ENCODE measurements around the gene MTARC2. TPM values are rescaled to one million over a fixed set of nuclear protein-coding genes. Genes with fewer than 3 reads are reported as not detected.

MTARC2 gene
- total and polyA plus RNA-seq, 10 of the 15 experiments (the other 5 are each of a cell fraction or from before 2014, with no cell fraction given): 1.9 to 5.5 (median 3.3) TPM

DNA sequence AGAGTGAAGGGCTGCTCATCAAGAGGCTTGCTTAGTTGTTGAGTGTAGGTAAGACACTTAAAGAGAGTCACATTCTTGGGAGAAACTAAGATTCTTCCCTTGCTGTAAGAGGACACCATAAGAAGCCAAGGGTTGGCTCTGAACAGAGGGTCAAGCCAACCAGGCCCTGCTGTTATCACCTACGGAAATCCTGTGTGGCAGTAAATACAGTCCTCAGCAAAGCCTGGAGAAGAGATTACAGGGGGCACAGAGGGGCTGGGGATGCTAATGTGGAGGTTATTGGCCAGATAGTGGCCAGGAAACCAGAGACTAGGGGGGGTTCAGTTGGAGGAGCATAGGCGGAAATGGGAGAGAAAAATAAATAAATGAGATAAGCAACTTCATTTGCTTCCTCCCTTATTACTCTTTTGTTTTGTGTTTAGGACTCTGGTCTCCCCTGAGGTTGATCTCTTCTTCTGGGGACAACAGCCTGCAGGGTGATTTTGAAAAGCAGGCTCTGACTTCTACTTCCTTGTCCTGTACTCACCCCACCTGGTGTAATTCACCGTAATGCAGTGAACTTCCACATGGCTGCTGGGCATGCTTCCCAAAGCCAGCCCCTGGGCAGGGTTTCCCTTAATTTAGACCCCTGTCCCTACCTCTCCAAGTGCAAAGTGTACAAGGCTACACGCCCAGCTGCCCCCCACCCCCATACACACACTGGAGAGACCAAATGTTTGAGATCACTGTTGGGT is 79.5 kb downstream of the MTARC2 start:
- in situ Hi-C loops (cut with MboI) (no loop called here), intact Hi-C loops (cut with micrococcal nuclease; ENCODE audit: unreplicated experiment) (no loop called here)
- POLR2A ChIA-PET: no interaction called here
- Histone ChIP-seq H3K9me3 (replicated peaks; ENCODE audit: control insufficient read depth, insufficient read depth, low read length) (no peaks in the 10 kb centered on the region), H3K36me3 (ENCODE audit: control insufficient read depth in 2 of 2, insufficient read depth in 2 of 2, low read length in 1 of 2) (no peaks in the 10 kb centered on the region), H3K4me2 (ENCODE audit: control insufficient read depth, insufficient read depth) (no peak overlapping the region), H3K27me3 (replicated peaks in 1 of 2; ENCODE audit: control insufficient read depth in 2 of 2, insufficient read depth in 2 of 2, low read length in 1 of 2) (peaks cover 0 to 2% of the 10 kb centered on the region in 2 experiments; a peak in 2 of 4 replicates), H3K4me1 (ENCODE audit: control insufficient read depth, insufficient read depth, low read length) (no peaks in the 10 kb centered on the region), H3K79me2 (ENCODE audit: control insufficient read depth, insufficient read depth, low read length) (no peaks in the 10 kb centered on the region), H4K20me1 (ENCODE audit: control insufficient read depth, insufficient read depth) (no peaks in the 10 kb centered on the region), H3K9ac (ENCODE audit: control insufficient read depth, insufficient read depth, low read length) (no peak overlapping the region), H3K27ac (ENCODE audit: control insufficient read depth, insufficient read depth) (no peak overlapping the region), H3K4me3 (no peak overlapping the region), H2AFZ (ENCODE audit: control insufficient read depth, low read depth, low read length) (no peak overlapping the region)
- ATAC-seq (no peak), DNase-seq (ENCODE audit: low read depth, low spot score) (no peak), FAIRE-seq (no peak)
- SMC1A ChIA-PET (ENCODE audit: uncharacterized antibody, unreplicated experiment): no interaction called here
- no peak for TF ChIP-seq BRCA1 (IDR thresholded peaks at IDR 0.05; ENCODE audit: low read depth, low read length)
- RAD21 ChIA-PET (ENCODE audit: unreplicated experiment): no interaction called here
- CTCF ChIA-PET: no interaction called here
- no TSS peak for BruUV-seq (replicated peaks)
- 38% methylated on average over 4 of the region's 4 CpGs for WGBS (ENCODE audit: insufficient coverage, insufficient replicate concordance, low lambda C conversion rate, missing lambda C conversion rate)

DNA sequence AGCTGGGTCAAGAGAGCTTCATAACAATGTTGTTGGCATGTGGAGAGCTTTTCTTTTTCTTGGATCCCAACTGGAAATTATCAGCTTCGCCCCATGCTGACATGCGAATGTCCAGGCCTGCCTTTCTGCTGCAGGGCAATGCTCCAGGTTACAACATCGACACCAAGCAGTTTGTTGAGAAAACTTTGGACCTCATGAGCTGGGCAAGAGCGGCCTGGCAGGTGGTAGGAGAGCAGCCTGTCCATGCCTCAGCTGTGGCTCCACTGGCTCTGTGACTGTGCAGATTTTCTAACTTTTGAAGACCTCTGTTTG is 80.0 kb downstream of the MTARC2 start:
- no peak overlapping the region for H3K4me2 ChIP-seq (ENCODE audit: control insufficient read depth, insufficient read depth)
- WGBS (ENCODE audit: insufficient coverage, insufficient replicate concordance, low lambda C conversion rate, missing lambda C conversion rate): 39% methylated on average over 4 of the region's 4 CpGs
- no peak overlapping the region for H2AFZ ChIP-seq (ENCODE audit: control insufficient read depth, low read depth, low read length)
- ChIA-PET RAD21 (ENCODE audit: unreplicated experiment) (no interaction called here), CTCF (no interaction called here), SMC1A (ENCODE audit: uncharacterized antibody, unreplicated experiment) (no interaction called here), POLR2A (no interaction called here)
- H3K36me3 ChIP-seq (ENCODE audit: control insufficient read depth in 2 of 2, insufficient read depth in 2 of 2, low read length in 1 of 2): no peaks in the 10 kb centered on the region
- no peak overlapping the region for H3K9ac ChIP-seq (ENCODE audit: control insufficient read depth, insufficient read depth, low read length)
- DNase-seq (ENCODE audit: low read depth, low spot score): no peak
- no peaks in the 10 kb centered on the region for H3K79me2 ChIP-seq (ENCODE audit: control insufficient read depth, insufficient read depth, low read length)
- H3K9me3 ChIP-seq (replicated peaks; ENCODE audit: control insufficient read depth, insufficient read depth, low read length): no peaks in the 10 kb centered on the region
- no peaks in the 10 kb centered on the region for H4K20me1 ChIP-seq (ENCODE audit: control insufficient read depth, insufficient read depth)
- H3K27ac ChIP-seq (ENCODE audit: control insufficient read depth, insufficient read depth): no peak overlapping the region
- BruUV-seq (replicated peaks): no TSS peak
- no peak overlapping the region for H3K4me3 ChIP-seq
- peaks cover 0 to 2% of the 10 kb centered on the region in 2 experiments; a peak in 2 of 4 replicates for H3K27me3 ChIP-seq (replicated peaks in 1 of 2; ENCODE audit: control insufficient read depth in 2 of 2, insufficient read depth in 2 of 2, low read length in 1 of 2)
- in situ Hi-C loops (cut with MboI): no loop called here
- intact Hi-C loops (cut with micrococcal nuclease; ENCODE audit: unreplicated experiment): no loop called here
- no peaks in the 10 kb centered on the region for H3K4me1 ChIP-seq (ENCODE audit: control insufficient read depth, insufficient read depth, low read length)
- FAIRE-seq: no peak
- no peak for ATAC-seq
- TF ChIP-seq WRNIP1 (IDR thresholded peaks at IDR 0.05; ENCODE audit: borderline replicate concordance, low read depth, low read length) (no peak), NBN (IDR thresholded peaks at IDR 0.05) (no peak), MTA2 (IDR thresholded peaks at IDR 0.05; ENCODE audit: low read depth) (no peak), POU2F2 (IDR thresholded peaks at IDR 0.05; ENCODE audit: borderline replicate concordance, low read depth, low read length) (no peak), POLR2AphosphoS2 (IDR thresholded peaks at IDR 0.05; ENCODE audit: low read depth, low read length) (no peak), SREBF1 (IDR thresholded peaks at IDR 0.05; ENCODE audit: low read length) (no peak), NFXL1 (IDR thresholded peaks at IDR 0.05; ENCODE audit: borderline replicate concordance) (no peak), RB1 (IDR thresholded peaks at IDR 0.05; ENCODE audit: borderline replicate concordance) (no peak)
- TF ChIP-seq, protein P1, sequence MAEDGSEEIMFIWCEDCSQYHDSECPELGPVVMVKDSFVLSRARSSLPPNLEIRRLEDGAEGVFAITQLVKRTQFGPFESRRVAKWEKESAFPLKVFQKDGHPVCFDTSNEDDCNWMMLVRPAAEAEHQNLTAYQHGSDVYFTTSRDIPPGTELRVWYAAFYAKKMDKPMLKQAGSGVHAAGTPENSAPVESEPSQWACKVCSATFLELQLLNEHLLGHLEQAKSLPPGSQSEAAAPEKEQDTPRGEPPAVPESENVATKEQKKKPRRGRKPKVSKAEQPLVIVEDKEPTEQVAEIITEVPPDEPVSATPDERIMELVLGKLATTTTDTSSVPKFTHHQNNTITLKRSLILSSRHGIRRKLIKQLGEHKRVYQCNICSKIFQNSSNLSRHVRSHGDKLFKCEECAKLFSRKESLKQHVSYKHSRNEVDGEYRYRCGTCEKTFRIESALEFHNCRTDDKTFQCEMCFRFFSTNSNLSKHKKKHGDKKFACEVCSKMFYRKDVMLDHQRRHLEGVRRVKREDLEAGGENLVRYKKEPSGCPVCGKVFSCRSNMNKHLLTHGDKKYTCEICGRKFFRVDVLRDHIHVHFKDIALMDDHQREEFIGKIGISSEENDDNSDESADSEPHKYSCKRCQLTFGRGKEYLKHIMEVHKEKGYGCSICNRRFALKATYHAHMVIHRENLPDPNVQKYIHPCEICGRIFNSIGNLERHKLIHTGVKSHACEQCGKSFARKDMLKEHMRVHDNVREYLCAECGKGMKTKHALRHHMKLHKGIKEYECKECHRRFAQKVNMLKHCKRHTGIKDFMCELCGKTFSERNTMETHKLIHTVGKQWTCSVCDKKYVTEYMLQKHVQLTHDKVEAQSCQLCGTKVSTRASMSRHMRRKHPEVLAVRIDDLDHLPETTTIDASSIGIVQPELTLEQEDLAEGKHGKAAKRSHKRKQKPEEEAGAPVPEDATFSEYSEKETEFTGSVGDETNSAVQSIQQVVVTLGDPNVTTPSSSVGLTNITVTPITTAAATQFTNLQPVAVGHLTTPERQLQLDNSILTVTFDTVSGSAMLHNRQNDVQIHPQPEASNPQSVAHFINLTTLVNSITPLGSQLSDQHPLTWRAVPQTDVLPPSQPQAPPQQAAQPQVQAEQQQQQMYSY (CRISPR knock-in tag; IDR thresholded peaks at IDR 0.05): no peak

Data from GM12878 (cell line).